C4-2B (cell line): ENCODE measurements around the gene ANKUB1.
"Not testable (repeated sequence)": the region's sequence is repeated elsewhere in the genome, so short reads cannot be mapped to it uniquely, and the experiment has no call there.

ENCODE experiments used
- H3K27ac ChIP-seq: fragments of 450-650 bp; 2 replicates; pipeline ENCODE4 v1.5.1; 2017
- ZFX ChIP-seq: fragments of 450-650 bp; IDR thresholded peaks from 2 replicates; pipeline ENCODE4 v1.6.1; 2017
- TF ChIP-seq, protein P1 (sequence below): fragments of 450-650 bp; conservative IDR thresholded peaks from 2 replicates; pipeline ENCODE4 v1.5.1; 2017; ENCODE audit warnings: mild to moderate bottlenecking

The ANKUB1 gene, protein sequence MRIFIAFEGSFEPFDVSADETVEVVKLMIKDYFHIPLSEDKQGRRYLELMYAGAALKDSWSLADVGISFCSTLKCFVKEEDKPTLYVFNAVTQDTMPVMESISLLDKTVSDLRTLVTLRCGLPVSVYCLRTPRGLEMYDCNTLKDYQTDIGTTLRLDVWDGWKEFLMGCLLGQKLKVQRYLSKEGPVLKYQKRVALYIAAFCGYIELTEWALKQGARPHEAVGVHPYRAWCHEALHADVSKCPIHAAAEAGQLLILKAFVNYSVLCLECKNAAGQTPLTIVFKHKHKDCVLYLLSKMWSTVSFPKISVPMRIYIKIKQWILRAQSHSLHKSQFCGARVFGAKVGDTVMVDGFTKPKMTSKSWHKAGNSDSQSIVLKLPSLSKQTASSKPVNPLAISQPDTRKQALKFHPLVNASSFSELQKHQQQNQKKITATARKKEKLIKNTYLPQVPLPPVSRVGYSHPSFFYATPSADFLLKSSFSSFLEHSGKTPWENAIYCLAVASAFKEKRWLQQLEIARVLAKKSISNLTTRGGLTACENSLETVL

GRCh38 chr3:149792452-149793270, at the start of gene ANKUB1:
TSS of gene ANKUB1 (minus strand) at chr3:149792554. CDS start at chr3:149792366, 188 bp downstream.
- TF ChIP-seq, protein P1, sequence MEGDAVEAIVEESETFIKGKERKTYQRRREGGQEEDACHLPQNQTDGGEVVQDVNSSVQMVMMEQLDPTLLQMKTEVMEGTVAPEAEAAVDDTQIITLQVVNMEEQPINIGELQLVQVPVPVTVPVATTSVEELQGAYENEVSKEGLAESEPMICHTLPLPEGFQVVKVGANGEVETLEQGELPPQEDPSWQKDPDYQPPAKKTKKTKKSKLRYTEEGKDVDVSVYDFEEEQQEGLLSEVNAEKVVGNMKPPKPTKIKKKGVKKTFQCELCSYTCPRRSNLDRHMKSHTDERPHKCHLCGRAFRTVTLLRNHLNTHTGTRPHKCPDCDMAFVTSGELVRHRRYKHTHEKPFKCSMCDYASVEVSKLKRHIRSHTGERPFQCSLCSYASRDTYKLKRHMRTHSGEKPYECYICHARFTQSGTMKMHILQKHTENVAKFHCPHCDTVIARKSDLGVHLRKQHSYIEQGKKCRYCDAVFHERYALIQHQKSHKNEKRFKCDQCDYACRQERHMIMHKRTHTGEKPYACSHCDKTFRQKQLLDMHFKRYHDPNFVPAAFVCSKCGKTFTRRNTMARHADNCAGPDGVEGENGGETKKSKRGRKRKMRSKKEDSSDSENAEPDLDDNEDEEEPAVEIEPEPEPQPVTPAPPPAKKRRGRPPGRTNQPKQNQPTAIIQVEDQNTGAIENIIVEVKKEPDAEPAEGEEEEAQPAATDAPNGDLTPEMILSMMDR, result no peak
- no peak for TF ChIP-seq ZFX
- H3K27ac ChIP-seq, result no peak within 1 kb of the TSS

DNA sequence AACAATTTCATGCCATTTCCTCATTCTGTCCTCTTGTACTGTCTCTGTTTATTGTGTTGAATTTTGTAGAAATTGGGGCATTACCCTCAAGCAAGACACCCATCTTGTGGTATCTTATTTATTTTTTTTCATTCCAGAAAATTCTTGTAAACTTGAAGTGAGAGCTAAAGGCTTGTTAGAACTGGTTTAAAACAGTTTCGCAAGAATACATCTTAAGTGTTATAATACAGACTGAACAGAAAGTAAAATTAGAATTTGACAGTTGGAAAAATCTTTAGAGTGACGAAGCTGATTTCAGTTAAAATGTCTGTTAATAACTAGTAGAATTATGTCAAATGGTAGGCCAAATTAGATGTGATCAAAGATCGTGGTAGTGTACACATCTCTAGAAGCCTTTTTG, 47.5 kb upstream of the ANKUB1 start:
- TF ChIP-seq, protein P1, result no peak

GRCh38 chr3:149839469-149839868, 47.1 kb upstream of the ANKUB1 start:
- H3K27ac ChIP-seq, result not testable (repeated sequence)

More for the DNA sequence above, 47.5 kb upstream of the ANKUB1 start:
- no peak overlapping the region for H3K27ac ChIP-seq

DNA sequence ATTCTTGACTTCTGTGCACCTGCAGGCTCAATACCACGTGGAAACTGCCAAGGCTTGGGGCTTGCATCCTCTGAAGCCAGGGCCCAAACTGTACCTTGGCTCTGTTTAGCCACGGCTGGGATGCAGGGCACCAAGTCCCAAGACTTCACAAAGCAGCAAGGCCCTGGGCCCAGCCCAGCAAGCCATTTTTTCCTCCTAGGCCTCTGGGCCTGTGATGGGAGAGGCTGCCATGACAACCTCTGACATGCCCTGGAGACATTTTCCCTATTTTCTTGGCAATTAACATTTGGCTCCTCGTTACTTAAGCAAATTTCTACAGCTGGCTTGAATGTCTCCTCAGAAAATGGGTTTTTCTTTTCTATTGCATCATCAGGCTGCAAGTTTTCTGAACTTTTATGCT, 46.1 kb upstream of the ANKUB1 start:
- not testable (repeated sequence) for H3K27ac ChIP-seq

GRCh38 chr3:149833241-149833640, 40.9 kb upstream of the ANKUB1 start:
- no peak overlapping the region for H3K27ac ChIP-seq
- TF ChIP-seq, protein P1, result no peak
- no peak for TF ChIP-seq ZFX

DNA sequence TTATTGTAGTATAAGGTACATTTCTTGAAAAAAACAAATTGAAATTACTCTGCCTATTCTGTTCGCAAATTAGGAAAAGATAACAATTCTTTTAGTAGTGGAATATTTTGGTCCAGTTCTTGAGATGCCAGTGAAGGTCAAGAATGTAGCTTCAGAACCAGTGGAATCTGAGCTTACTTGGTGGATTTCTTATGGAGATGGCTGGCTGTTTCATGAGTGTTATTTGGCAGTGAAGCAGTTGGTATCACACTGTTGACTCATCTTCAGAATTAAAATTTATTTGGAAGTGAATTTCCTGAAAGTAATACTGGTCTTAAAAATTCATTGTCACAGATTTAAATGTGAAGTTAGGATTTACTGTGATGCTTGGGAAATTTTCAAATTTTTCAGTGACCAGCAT, 39.7 kb upstream of the ANKUB1 start:
- no peak for TF ChIP-seq ZFX
- TF ChIP-seq, protein P1, result no peak

DNA sequence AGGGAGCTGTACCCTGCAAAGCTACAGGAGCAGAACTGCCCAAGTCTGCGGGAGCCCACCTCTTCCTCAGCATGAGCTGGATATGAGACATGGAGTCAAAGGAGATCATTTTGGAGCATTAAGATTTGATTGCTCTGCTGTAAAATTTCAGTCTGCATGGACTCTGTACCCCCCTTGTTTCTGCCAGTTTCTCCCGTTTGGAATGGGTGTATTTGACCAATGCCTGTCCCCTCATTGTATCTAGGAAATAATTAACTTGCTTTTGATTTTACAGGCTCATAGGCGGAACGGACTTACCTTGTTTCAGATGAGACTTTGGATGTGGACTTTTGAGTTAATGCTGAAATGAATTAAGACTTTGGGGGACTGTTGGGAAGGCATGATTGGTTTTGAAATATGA, 39.0 kb upstream of the ANKUB1 start:
- H3K27ac ChIP-seq, result no peak overlapping the region
- no peak for TF ChIP-seq ZFX
- TF ChIP-seq, protein P1, result no peak

More for the DNA sequence above, 39.7 kb upstream of the ANKUB1 start:
- no peak overlapping the region for H3K27ac ChIP-seq

DNA sequence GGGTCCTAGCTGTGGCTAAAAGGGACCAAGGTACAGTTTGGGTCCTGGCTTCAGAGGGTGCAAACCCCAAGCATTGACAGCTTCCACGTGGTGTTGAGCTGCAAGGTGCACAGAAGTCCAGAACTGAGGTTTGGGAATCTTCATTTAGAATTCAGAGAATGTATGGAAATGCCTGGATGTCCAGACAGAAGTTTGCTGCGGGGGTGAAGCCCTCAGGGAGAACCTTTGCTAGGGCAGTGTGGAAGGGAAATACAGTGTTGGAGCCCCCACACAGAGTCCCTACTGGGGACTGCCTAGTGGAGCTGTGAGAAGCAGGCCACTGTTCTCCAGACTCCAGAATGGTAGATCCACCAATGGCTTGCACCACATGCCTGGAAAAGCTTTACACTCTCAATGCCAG, 38.5 kb upstream of the ANKUB1 start:
- H3K27ac ChIP-seq, result no peak overlapping the region
- TF ChIP-seq, protein P1, result no peak
- TF ChIP-seq ZFX, result no peak

DNA sequence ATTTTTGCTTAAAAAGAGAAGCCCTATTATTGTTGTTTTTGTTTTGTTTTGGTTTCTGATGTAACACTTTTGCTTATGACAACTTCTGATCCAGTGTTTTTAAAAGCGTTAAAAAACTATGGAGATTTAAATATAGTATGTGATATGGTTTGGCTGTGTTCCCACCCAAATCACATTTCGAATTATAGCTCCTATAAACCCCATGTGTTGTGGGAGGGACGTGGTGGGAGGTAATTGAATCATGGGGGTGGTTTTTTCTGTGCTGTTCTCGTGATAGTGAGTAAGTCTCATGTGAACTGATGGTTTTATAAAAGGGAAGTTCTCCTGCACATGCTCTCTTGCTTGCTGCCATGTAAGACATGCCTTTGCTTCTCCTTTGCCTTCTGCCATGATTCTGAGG, 37.3 kb upstream of the ANKUB1 start:
- H3K27ac ChIP-seq, result not testable (repeated sequence)
